Sciatic nerve (tissue), 2 donors: ENCODE measurements around the gene EFNA1. TPM values are rescaled to one million over a fixed set of nuclear protein-coding genes. Genes with fewer than 3 reads are reported as not detected.
A peak's percentile ranks its signal among the peaks of the same experiment; 100 is the strongest.

ENCODE experiments used
- ATAC-seq: fragments of 200-7000 bp; cut with Tn5 transposase; one replicate; pipeline ENCODE4 v1.9.1; 2020; ENCODE audit warnings: mild to moderate bottlenecking, moderate library complexity
- DNase-seq: peaks from one replicate; pipeline ENCODE4 v3.0.0-alpha.2; 2020; ENCODE audit warnings: low spot score
- intact Hi-C: fragments of 100-400 bp; cut with DNase I; formaldehyde crosslinking; loops from one replicate; pipeline ENCODE4 v1.14.2; 2022
- total RNA-seq: library from RNA; stranded (reverse); fragmentation: NEBNext Ultra II Directional; extraction: Animal tissue kit (Norgen Biotek cat#: 25700); gene quantifications from one replicate; pipeline ENCODE4 v1.2.1, GENCODE V29; 2021
- donor health status: DM: no; HTN: no; CAD: no.
- donor health status: DM: no; HTN: no; CAD: no.

Gene EFNA1
- total RNA-seq, 1 donor from 2014 or later: 49.0 TPM

DNA sequence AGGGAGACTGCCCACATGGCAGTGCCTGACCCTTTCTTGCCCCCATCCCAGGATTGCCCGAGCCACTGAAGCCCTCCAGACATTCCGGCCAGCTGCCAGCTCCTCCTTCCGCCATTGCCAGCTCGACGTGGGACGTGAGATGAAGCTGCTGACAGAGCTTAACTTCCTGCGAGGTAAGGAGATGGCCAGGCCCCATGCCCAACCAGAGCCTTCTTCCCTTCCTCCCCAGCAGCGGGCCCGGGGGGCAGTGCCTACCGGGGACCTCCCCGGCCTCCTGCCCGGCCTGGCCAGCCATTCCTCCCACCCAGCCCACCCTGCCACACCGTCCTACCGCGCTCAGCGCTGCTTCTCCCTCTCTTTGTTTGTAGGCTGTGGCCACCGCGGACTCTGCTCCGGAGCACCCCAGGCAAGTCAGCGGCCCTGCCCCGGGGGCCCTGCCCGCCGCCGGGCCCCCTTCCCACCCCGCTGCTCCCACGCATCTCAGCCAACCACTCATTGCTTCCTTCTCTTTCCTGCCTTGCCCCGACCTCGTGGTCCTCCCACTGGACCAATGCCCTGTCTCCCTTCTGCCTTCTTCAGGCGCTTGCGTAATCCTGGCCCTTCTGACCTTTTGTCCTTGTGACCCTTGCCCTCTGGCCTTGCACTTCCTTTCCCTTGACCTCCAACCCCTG is 50.9 kb downstream of the EFNA1 start:
- DNase-seq (peak; percentile 69), ATAC-seq (no peak)
- intact Hi-C loops: loop anchor here (10.0 kb wide), 1 partner anchor 54 kb away; the partner anchor contains the start of gene EFNA1

DNA sequence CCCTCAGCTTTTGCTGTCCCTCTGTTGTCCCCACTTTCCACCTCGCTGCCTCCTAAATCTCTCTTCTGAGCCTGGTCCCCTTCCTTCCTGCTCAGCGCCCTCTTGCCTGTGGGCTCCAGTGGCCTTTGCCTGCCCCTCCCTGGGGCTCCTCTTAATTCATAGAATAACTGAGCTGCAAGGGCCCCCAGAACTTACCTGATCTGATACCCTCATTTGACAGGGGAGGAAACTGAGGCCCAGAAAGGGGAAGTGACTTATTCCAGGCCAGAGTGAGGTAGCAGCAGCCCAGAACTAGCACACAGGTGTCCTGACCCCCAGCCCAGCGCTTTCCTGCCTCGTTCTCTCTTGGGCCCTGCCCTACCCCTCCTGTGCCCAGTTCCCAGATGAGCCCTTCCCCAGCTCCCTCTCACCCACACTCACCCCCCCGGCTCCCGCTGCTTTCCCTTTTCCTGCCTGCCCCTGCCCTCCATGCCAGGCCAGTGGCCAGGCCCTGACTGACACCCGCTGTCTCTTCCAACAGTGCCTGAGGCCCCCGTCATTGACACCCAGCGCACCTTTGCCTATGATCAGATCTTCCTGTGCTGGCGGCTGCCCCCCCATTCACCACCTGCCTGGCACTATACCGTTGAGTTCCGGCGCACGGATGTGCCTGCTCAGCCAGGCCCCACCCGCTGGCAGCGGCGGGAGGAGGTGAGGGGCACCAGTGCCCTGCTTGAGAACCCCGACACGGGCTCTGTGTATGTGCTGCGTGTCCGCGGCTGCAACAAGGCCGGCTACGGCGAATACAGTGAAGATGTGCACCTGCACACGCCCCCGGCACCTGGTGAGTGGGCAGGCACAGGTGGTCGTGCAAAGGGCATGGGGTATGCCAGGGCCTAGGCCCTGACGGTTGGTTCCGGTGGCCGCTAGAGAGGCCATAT is 51.7 kb downstream of the EFNA1 start:
- DNase-seq (peak; percentile 62), ATAC-seq (no peak)
- intact Hi-C loops: loop anchor here (10.0 kb wide), 1 partner anchor 55 kb away; the partner anchor contains the start of gene EFNA1

DNA sequence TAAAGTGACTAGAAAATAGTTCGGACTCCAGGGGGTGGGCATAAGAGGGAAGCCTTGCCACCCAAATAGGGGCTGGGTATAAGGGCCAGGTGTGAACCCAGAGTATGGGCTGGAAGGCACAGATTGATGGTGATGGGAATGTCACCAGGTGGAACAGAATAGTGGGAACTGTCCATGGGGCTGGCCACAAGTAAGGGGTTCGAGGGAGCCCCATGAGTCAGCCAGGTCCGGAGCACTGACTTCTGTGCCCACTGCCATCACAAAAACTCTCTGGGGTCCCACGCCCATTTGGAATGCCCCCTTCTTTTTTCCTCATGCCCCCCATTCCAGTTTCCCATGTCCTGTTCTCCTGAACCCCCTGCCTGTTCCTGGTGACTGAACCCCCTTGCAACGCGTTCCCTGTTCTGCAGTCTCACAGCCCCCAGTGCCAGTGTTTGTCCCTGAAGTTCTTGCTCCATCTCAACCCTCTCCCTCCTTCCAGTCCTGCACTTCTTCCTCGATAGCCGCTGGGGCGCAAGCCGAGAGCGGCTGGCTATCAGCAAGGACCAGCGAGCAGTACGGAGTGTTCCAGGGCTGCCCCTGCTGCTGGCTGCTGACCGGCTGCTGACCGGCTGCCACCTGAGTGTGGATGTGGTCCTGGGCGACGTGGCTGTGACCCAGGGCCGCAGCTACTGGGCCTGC is 53.8 kb downstream of the EFNA1 start:
- intact Hi-C loops: no loop called here
- DNase-seq (no peak), ATAC-seq (no peak)

- ATAC-seq (no peak), DNase-seq (no peak)
- intact Hi-C loops: no loop called here
Measured at GRCh38 chr1:155182052-155182550, 54.4 kb downstream of the EFNA1 start.

GRCh38 chr1:155183775-155184221 is 56.1 kb downstream of the EFNA1 start:
- intact Hi-C loops: no loop called here
- no peak for ATAC-seq
- DNase-seq: no peak

DNA sequence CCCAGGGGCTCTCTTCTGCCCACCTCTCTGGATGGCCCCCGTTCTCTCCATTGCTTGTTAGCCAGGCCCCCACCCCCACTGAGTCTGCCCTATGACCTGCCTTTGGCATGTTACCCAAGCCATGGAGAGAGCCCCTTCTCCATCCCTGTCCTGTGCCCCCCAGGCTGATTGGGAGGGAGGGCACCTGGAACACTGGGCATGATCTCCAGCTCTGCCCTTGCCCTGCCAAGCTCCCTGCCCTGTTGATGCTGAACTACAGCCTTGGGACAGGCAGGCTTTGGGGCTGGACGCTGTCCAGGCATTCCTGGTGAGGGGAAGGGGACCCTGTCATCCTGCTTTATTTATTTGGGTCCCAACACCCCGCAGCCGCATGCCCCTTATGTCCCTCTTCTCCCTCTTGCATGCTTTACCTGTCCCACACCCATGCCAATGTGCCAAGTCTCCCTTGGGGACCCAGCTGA is 56.7 kb downstream of the EFNA1 start:
- no peak for ATAC-seq
- intact Hi-C loops: no loop called here
- no peak for DNase-seq

Other genes starting within 250 kb of the EFNA1 start
- 30.4 TPM for gene PMVK, start 191.2 kb upstream of the EFNA1 start, total RNA-seq
- 71.1 TPM for gene PBXIP1, start 171.8 kb upstream of the EFNA1 start, total RNA-seq
- 25.0 TPM for gene PYGO2, start 166.1 kb upstream of the EFNA1 start, total RNA-seq
- gene SHC1, start 157.1 kb upstream of the EFNA1 start, total RNA-seq: 92.5 TPM
- 31.7 TPM for gene CKS1B, start 153.2 kb upstream of the EFNA1 start, total RNA-seq
- 24.3 TPM for gene FLAD1, start 144.5 kb upstream of the EFNA1 start, total RNA-seq
- gene LENEP, start 134.3 kb upstream of the EFNA1 start, total RNA-seq: not detected
- gene ZBTB7B, start 125.1 kb upstream of the EFNA1 start, total RNA-seq: 45.3 TPM
- 5.5 TPM for gene DCST2, start 94.1 kb upstream of the EFNA1 start, total RNA-seq
- gene DCST1, start 94.1 kb upstream of the EFNA1 start, total RNA-seq: 0.31 TPM
- gene ADAM15, start 76.6 kb upstream of the EFNA1 start, total RNA-seq: 147 TPM
- gene EFNA4, start 64.1 kb upstream of the EFNA1 start, total RNA-seq: 3.1 TPM
- 2.4 TPM for gene EFNA3, start 49.0 kb upstream of the EFNA1 start, total RNA-seq
- 20.8 TPM for gene SLC50A1, start 8.0 kb downstream of the EFNA1 start, total RNA-seq
- gene DPM3, start 12.7 kb downstream of the EFNA1 start, total RNA-seq: 75.3 TPM
- gene KRTCAP2, start 45.4 kb downstream of the EFNA1 start, total RNA-seq: 162 TPM
- gene TRIM46, start 46.0 kb downstream of the EFNA1 start, total RNA-seq: 4.8 TPM
- gene THBS3, start 80.0 kb downstream of the EFNA1 start, total RNA-seq: 58.8 TPM
- gene MTX1, start 80.8 kb downstream of the EFNA1 start, total RNA-seq: 20.0 TPM
- gene ENTREP3, start 127.6 kb downstream of the EFNA1 start, total RNA-seq: 28.4 TPM
- gene SCAMP3, start 134.5 kb downstream of the EFNA1 start, total RNA-seq: 44.0 TPM
- gene CLK2, start 145.6 kb downstream of the EFNA1 start, total RNA-seq: 57.8 TPM
- gene HCN3, start 149.6 kb downstream of the EFNA1 start, total RNA-seq: 8.0 TPM
- not detected for gene PKLR, start 173.6 kb downstream of the EFNA1 start, total RNA-seq
- gene FDPS, start 181.0 kb downstream of the EFNA1 start, total RNA-seq: 160 TPM
- gene RUSC1, start 193.0 kb downstream of the EFNA1 start, total RNA-seq: 43.3 TPM